BE2C (cell line): ENCODE measurements around the gene NANOGP8.
A peak's percentile ranks its signal among the peaks of the same experiment; 100 is the strongest.

Source experiments
- DNase-seq: peaks from one replicate; pipeline ENCODE4 v3.0.0-alpha.2; 2020
- H3K27me3 ChIP-seq: fragments of 250-450 bp; sonication (Bioruptor Pico); 2 replicates; pipeline ENCODE4 v1.5.1; 2020; ENCODE audit warnings: mild to moderate bottlenecking
- H3K36me3 ChIP-seq: fragments of 250-450 bp; sonication (Bioruptor Pico); 2 replicates; pipeline ENCODE4 v1.5.1; 2020; ENCODE audit warnings: mild to moderate bottlenecking
- H3K4me1 ChIP-seq: fragments of 250-450 bp; sonication (Bioruptor Pico); 2 replicates; pipeline ENCODE4 v1.5.1; 2020
- H3K4me3 ChIP-seq: 2 replicates; pipeline ENCODE4 v1.5.1; 2011; ENCODE audit warnings: low read depth, low read length
- H3K9me3 ChIP-seq: fragments of 250-450 bp; sonication (Bioruptor Pico); 2 replicates; pipeline ENCODE4 v1.5.1; 2020
- TF ChIP-seq, protein P1 (sequence below): IDR thresholded peaks from 2 replicates; pipeline ENCODE4 v1.5.1; 2012; ENCODE audit warnings: mild to moderate bottlenecking, low read depth, low read length

Gene NANOGP8

DNA sequence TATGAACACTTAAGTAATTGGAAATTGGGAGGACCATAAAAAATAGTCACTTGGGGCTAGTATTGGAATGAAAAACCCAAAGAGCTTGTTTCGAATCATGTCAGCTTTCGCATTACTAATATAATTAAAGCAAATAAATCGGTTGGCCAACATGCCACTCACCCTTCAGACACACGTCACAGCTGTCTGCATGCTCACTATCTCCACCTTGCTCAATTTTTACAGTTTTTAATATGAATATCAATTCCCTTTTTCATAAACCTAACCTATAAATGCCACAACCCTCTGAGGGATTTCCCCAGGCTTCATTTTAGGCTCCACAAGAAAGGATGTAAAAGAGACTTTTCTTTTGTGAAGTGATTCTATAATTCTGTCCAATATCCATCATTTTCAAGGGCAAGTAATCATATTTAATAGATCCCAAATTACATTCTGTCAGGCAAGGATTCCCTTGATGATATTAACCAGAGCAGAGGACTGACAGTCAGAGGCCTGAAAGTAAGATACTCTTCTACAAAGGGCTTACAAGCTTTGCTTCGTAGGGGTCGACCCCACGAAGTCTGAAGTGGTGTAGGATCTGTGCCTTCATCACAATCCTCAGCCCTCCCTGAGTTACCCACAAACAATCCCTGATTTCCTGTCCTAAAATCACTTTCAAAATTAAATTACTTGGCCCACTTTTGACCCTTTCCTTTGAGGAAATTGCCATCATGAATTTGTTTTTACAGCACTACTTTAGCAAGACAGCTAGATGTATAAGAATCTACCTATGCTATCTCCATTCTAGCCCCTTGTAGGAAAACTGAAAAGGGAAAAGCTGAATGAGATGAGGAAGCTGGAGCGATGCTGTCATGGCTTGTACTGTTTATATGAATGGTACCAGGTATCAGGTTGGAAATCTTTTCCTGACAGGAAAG lies 44.5 kb downstream of the NANOGP8 start:
- Histone ChIP-seq H3K9me3 (no peaks in the 10 kb centered on the region), H3K36me3 (no peaks in the 10 kb centered on the region), H3K27me3 (no peaks in the 10 kb centered on the region), H3K4me1 (peaks cover 9% of the 10 kb centered on the region), H3K4me3 (no peak overlapping the region)
- DNase-seq: peak; percentile 21
- TF ChIP-seq, protein P1, sequence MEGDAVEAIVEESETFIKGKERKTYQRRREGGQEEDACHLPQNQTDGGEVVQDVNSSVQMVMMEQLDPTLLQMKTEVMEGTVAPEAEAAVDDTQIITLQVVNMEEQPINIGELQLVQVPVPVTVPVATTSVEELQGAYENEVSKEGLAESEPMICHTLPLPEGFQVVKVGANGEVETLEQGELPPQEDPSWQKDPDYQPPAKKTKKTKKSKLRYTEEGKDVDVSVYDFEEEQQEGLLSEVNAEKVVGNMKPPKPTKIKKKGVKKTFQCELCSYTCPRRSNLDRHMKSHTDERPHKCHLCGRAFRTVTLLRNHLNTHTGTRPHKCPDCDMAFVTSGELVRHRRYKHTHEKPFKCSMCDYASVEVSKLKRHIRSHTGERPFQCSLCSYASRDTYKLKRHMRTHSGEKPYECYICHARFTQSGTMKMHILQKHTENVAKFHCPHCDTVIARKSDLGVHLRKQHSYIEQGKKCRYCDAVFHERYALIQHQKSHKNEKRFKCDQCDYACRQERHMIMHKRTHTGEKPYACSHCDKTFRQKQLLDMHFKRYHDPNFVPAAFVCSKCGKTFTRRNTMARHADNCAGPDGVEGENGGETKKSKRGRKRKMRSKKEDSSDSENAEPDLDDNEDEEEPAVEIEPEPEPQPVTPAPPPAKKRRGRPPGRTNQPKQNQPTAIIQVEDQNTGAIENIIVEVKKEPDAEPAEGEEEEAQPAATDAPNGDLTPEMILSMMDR: no peak

DNA sequence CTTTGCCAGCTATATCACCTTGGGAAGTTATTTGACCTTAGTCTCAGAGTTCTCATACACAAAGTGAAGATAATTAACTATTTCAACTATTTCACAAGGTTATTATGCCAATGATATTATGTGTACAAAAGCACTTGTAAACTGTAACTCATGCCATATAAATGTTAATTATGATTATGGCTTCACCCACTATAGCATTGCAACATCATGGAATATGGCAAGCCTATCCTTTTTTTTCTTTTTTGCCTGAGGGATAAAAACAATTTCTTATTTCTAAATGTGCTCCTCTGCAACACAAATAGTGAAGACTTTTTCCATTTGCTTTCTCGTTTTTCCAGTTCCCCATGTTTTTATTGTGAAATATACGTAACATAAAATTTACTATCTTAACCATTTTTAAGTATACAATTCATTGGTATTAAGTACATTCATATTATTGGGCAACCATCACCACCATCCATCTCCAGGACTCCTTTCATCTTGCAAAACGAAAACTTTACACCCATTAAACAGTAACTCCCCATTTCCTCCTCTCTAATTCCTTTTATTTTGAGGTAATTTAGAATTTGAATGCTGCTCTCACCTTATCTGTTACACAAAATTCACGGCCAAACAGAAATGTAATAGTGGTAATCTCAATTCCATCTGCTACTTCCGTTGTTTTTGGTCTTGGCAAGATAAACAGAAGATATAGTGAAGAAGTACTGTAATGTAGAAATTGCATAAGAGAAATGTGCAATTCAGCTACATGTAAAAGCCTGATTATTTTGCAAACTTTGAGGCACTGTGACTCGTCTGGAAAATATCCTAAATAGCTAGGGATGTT lies 46.3 kb downstream of the NANOGP8 start:
- DNase-seq: no peak
- Histone ChIP-seq H3K4me3 (no peak overlapping the region), H3K9me3 (no peaks in the 10 kb centered on the region), H3K4me1 (peaks cover 9% of the 10 kb centered on the region), H3K27me3 (no peaks in the 10 kb centered on the region), H3K36me3 (no peaks in the 10 kb centered on the region)
- TF ChIP-seq, protein P1: no peak
